HepG2 (cell line): ENCODE data around the gene TFF1.

Source experiments
- BRF2 ChIP-seq: sonication (generic); formaldehyde crosslinking; IDR thresholded peaks from 2 replicates; pipeline ENCODE4 v1.8.1; 2022; ENCODE audit warnings: mild to moderate bottlenecking, missing genetic modification reagents
- CTCF ChIP-seq: sonication (generic); formaldehyde crosslinking; IDR thresholded peaks from 2 replicates; pipeline ENCODE4 v1.5.0; 2020; ENCODE audit warnings: mild to moderate bottlenecking, missing genetic modification reagents, moderate library complexity
- JUNB ChIP-seq: sonication (generic); formaldehyde crosslinking; IDR thresholded peaks from 2 replicates; pipeline ENCODE4 v1.8.0; 2022; ENCODE audit warnings: missing genetic modification reagents, mild to moderate bottlenecking, borderline replicate concordance
- PCBP1 ChIP-seq: fragments of 200-400 bp; formaldehyde crosslinking; IDR thresholded peaks from 2 replicates; pipeline ENCODE4 v1.6.1; 2017; ENCODE audit warnings: mild to moderate bottlenecking, low read depth, low read length, borderline replicate concordance
- SMC3 ChIP-seq: IDR thresholded peaks from 2 replicates; pipeline ENCODE4 v1.6.1; 2011; ENCODE audit warnings: low read length, improper control_type of control experiment
- SRF ChIP-seq: IDR thresholded peaks from 2 replicates; pipeline ENCODE4 v1.6.1; 2011; ENCODE audit warnings: mild to moderate bottlenecking, low read depth, low read length, moderate library complexity
- WIZ ChIP-seq: sonication (generic); formaldehyde crosslinking; IDR thresholded peaks from 2 replicates; pipeline ENCODE4 v1.5.1; 2020; ENCODE audit warnings: mild to moderate bottlenecking, missing genetic modification reagents
- ZBTB4 ChIP-seq: sonication (generic); formaldehyde crosslinking; IDR thresholded peaks from 2 replicates; pipeline ENCODE4 v1.4.0; 2020; ENCODE audit warnings: missing genetic modification reagents, mild to moderate bottlenecking, borderline replicate concordance
- ZNF24 ChIP-seq: fragments of 450-650 bp; IDR thresholded peaks from 2 replicates; pipeline ENCODE4 v1.6.1; 2017; ENCODE audit warnings: antibody characterized with exemption, mild to moderate bottlenecking
- ZNF670 ChIP-seq: sonication (generic); formaldehyde crosslinking; IDR thresholded peaks from 2 replicates; pipeline ENCODE4 v1.8.0; 2022; ENCODE audit warnings: mild to moderate bottlenecking, missing genetic modification reagents, borderline replicate concordance
- TF ChIP-seq, protein P1 (sequence below): sonication (generic); formaldehyde crosslinking; IDR thresholded peaks from 2 replicates; pipeline ENCODE4 v1.5.1; 2020; ENCODE audit warnings: missing genetic modification reagents, mild to moderate bottlenecking, borderline replicate concordance

DNA sequence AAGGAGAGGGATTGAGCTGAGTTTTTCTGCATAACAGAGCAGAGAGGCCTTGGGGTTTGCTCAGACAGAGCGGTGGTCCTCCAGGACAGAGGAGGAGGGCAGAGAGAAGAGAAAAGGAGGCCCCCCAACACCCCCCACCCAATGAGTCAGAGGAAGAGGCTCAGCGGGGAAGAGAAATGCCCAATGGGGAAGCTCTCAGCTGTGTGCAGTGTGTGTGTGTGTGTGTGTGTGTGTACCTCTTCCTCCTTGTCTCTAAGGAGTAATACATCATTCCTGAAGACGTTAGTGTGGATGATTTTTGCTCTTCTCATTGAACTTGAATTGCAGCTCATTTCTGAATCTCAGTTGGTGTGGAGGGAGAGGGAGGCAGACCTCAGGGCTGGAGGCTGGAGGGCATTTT lies 20.8 kb upstream of the TFF1 start:
- no peak for TF ChIP-seq ZBTB4 (CRISPR knock-in tag)
- no peak for TF ChIP-seq JUNB (CRISPR knock-in tag)
- TF ChIP-seq PCBP1: no peak
- TF ChIP-seq BRF2 (CRISPR knock-in tag): no peak
- TF ChIP-seq ZNF24: no peak
- no peak for TF ChIP-seq SRF
- TF ChIP-seq ZNF670 (CRISPR knock-in tag): no peak
- no peak for TF ChIP-seq CTCF (CRISPR knock-in tag)
- TF ChIP-seq SMC3: no peak
- TF ChIP-seq, protein P1, sequence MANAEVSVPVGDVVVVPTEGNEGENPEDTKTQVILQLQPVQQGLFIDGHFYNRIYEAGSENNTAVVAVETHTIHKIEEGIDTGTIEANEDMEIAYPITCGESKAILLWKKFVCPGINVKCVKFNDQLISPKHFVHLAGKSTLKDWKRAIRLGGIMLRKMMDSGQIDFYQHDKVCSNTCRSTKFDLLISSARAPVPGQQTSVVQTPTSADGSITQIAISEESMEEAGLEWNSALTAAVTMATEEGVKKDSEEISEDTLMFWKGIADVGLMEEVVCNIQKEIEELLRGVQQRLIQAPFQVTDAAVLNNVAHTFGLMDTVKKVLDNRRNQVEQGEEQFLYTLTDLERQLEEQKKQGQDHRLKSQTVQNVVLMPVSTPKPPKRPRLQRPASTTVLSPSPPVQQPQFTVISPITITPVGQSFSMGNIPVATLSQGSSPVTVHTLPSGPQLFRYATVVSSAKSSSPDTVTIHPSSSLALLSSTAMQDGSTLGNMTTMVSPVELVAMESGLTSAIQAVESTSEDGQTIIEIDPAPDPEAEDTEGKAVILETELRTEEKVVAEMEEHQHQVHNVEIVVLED (CRISPR knock-in tag): no peak
- no peak for TF ChIP-seq WIZ (CRISPR knock-in tag)
